ENCODE data around the gene SLC7A8. TPM values are rescaled to one million over a fixed set of nuclear protein-coding genes. Genes with fewer than 3 reads are reported as not detected.

Gene SLC7A8
- total RNA-seq, 2 donors from 2014 or later, result 11.9 to 23.7 TPM

GRCh38 chr14:23173031-23173430, 10.4 kb downstream of the SLC7A8 start:
- H3K27ac ChIP-seq, result no peak overlapping the region
- peaks cover 0 to 8% of the 10 kb centered on the region in 2 donors for H3K4me1 ChIP-seq
- TF ChIP-seq CTCF (IDR thresholded peaks at IDR 0.05), result no peak

GRCh38 chr14:23172574-23172973, 10.9 kb downstream of the SLC7A8 start:
- Histone ChIP-seq H3K36me3 (no peaks in the 10 kb centered on the region), H3K4me1 (peaks cover 0 to 13% of the 10 kb centered on the region in 2 donors), H3K27me3 (no peaks in the 10 kb centered on the region), H3K27ac (no peak overlapping the region), H3K9me3 (no peaks in the 10 kb centered on the region), H3K4me3 (no peak overlapping the region)
- DNase-seq (ENCODE audit: low spot score), result no peak
- no peak for TF ChIP-seq CTCF (IDR thresholded peaks at IDR 0.05)

More at GRCh38 chr14:23173031-23173430, 10.4 kb downstream of the SLC7A8 start:
- Histone ChIP-seq H3K27me3 (no peaks in the 10 kb centered on the region), H3K36me3 (no peaks in the 10 kb centered on the region), H3K9me3 (no peaks in the 10 kb centered on the region), H3K4me3 (no peak overlapping the region)
- no peak for DNase-seq (ENCODE audit: low spot score)

DNA sequence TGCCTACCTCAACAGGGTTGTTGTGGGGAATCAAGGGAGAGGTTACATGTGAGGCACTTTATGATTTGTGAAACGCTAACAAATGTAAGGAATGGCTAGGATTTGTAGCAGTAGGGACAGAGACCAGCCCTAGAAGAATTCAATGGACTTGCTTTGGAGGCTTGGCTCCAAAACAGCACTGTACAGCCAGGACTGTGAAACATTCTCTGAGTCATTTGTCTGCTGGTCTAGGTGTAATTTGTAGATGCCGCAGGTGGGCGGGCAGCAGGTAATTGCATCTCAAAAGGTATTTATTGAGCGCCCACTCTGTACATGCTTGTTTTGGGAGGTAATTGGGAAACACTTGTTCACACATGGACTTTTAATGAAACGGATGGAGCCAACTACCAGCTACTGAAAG, 11.4 kb downstream of the SLC7A8 start:
- Histone ChIP-seq H3K27me3 (no peaks in the 10 kb centered on the region), H3K36me3 (no peaks in the 10 kb centered on the region), H3K27ac (no peak overlapping the region), H3K9me3 (no peaks in the 10 kb centered on the region), H3K4me3 (no peak overlapping the region), H3K4me1 (peaks cover 0 to 14% of the 10 kb centered on the region in 2 donors)
- no peak for DNase-seq (ENCODE audit: low spot score)
- no peak for TF ChIP-seq CTCF (IDR thresholded peaks at IDR 0.05)

GRCh38 chr14:23171222-23171975, 12.1 kb downstream of the SLC7A8 start:
- Histone ChIP-seq H3K27ac (no peak overlapping the region), H3K27me3 (no peaks in the 10 kb centered on the region)

GRCh38 chr14:23169622-23170021, 13.8 kb downstream of the SLC7A8 start:
- H3K4me1 ChIP-seq, result peaks cover 0 to 14% of the 10 kb centered on the region in 2 donors
- H3K27me3 ChIP-seq, result no peaks in the 10 kb centered on the region
- no peak for DNase-seq (ENCODE audit: low spot score)
- no peak overlapping the region for H3K4me3 ChIP-seq
- TF ChIP-seq CTCF (IDR thresholded peaks at IDR 0.05), result no peak
- H3K36me3 ChIP-seq, result no peaks in the 10 kb centered on the region
- no peak overlapping the region for H3K27ac ChIP-seq
- no peaks in the 10 kb centered on the region for H3K9me3 ChIP-seq

More at GRCh38 chr14:23171222-23171975, 12.1 kb downstream of the SLC7A8 start:
- no peak for DNase-seq (ENCODE audit: low spot score)
- Histone ChIP-seq H3K36me3 (no peaks in the 10 kb centered on the region), H3K4me3 (no peak overlapping the region), H3K9me3 (no peaks in the 10 kb centered on the region), H3K4me1 (peaks cover 0 to 14% of the 10 kb centered on the region in 2 donors)
- TF ChIP-seq CTCF (IDR thresholded peaks at IDR 0.05), result no peak

Data from right atrium auricular region (tissue), 2 donors.